DLD1 (cell line): ENCODE measurements around the gene AGPAT3.

Experiments
- in situ Hi-C: cut with HindIII; loops from 2 replicates; pipeline ENCODE4 v1.10.0; 2017; ENCODE audit warnings: low sequenced_read_pairs

Gene AGPAT3

DNA sequence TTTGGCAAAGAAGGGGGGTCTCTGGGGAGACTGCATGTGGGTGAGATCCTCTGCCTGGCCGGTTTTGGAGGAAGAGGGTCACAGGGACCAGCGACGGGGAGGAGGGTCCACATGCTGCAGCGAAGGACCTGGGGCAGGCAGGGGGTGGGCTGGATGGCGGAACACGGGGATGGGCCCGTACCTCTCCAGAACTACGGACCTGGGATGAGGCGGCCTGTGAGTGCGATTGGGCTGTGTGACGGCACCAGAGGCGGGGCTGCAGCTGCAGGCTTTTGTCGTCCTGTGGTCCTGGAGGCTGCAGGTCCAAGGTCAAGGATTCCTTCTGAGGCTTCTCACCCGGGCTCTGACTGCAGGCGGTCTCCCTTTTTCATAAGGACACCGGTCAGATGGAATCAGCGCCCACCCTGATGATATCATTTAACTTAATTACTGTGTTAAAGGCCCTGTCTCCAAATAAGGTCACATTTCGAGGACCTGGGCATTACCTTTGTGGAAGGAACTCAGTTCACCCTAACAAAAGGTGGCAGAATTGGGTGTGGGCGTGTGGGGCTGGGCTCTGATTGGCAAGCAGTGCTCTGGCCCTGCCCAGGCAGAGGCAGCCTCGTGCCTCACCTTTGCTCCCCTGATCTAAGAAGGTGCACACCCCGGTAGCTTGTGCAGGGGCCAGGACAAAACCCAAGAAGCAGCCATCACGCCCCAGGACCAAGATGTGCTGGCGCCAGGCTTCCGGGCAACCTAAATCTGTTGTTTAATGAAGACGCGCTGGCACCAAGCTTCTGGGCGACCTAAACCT lies 87.1 kb downstream of the AGPAT3 start:
- in situ Hi-C loops: no loop called here

DNA sequence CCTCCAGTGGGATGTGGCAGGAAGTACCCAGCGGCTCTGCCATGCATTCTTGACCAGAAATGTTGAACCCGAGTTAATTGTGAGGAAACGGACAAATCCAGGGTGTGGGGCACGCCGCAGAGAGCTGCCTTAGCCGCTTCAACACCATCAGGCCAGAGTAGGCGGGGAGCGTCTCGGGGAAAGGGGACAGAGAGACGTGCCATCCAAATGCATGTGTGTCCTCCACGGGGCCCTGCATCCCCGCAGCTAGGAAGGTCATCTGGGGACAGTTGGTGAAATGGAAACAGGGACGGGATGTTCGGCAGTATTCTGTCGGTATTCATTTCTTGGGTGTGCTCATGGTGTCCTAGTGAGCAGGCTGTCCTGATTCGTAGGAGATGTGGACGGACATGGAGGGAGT lies 88.0 kb downstream of the AGPAT3 start:
- in situ Hi-C loops: no loop called here

DNA sequence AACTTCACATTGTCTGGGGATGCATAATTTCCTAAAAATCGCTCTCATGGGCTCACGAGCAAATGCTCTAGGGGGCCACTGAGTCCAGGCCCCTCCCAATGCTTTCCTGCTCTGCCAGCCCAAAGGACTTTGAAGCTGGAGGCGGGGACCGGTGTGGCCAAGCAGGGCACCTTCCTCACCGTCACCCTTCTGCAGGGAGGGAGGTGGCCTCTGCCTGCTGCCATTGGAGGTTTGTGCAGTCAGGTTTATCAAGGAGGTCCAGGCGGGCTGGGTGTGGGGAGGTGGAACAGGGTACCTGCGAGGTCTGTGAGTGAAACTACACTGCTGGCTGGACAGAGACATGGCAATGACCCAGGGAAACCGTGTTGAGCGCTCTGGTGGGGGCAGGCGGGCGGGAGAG lies 89.0 kb downstream of the AGPAT3 start:
- in situ Hi-C loops: no loop called here

DNA sequence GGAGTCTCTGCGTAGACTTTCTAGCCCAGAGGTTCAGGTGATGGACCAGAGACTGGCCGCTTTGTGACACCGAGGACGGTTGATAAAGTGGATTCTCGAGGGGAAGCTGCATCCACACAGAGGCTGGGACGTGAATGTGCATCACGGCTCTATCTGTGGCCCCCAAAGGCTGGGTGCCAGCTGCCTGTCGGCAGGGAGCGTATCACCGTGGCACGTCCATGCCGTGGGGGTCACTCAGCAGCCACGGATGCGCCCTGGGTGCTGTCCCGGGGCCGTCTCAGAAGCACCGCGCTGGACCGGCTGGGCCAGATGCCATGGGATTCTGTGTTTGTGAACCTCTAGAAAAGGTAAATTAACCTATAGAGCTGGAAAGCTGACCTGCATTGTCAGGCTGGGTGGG lies 89.9 kb downstream of the AGPAT3 start:
- in situ Hi-C loops: no loop called here

DNA sequence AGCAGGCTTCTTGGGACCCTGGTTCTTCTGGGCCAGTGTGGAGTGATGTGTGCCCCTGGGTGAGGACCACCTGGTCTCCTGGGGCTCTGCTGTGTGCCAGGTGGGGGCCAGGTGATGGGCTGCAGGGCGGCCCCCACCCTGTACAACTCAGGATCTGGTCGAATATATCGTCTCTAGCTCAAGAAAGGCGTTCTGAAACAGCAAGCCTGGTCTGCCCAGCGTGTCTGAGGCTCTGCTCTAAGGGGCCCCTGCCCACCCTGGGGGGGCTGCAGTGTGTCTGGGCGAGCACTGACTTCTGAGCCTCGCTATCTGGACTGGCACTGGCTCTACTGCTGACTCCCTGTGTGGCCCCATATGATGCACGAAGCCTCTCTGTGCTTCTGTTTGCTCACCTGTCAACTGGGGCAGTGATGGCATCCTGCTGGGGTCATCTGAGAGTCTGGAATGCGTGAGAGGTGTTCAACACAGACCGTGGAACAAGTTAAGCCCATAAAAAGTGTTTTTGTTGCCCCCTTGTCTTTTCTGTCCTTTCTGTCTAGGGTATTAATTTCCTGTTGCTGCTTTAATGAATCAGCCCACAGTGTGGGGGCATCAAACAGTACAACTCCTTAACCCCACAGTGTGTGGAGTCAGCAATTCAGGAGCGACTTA lies 91.1 kb downstream of the AGPAT3 start:
- in situ Hi-C loops: no loop called here

DNA sequence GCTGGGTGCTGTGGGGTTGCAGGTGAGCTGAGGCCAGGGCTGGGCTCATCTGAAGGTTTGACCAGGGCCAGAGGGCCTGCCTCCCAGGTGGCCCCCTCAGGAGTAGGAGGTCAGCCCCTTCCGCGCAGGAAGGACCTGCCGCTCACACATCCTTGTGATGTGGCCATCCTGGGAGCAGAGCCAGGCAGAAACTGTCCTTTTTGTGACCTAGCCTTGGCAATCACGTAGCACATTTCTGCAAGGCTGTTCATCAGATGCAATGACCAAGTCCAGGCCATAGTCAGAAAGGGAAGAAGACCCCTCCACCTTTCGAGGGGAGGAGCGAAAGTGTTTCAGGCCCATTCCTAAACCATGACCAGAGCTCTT lies 91.6 kb downstream of the AGPAT3 start:
- in situ Hi-C loops: no loop called here

DNA sequence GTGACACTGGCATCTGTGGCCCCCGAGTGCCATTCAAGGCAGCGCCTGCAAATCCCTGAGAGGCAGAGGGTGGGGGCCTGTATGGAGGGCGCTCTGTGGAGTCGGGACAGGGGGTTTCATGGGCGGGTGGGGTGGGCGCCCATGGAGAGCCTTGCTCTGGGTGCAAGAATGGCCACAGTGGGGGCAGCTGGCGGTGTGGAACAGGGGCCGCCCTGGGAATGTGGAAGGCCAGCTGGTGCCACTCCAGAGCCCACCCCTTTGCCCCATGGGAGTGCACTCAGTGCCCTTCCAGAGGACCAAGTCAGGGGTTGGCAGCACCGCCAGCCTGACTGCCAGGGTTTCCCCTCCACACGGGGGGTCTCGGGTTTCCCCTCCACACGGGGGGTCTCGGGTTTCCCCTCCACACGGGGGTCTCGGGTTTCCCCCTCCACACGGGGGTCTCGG lies 92.1 kb downstream of the AGPAT3 start:
- in situ Hi-C loops: no loop called here

DNA sequence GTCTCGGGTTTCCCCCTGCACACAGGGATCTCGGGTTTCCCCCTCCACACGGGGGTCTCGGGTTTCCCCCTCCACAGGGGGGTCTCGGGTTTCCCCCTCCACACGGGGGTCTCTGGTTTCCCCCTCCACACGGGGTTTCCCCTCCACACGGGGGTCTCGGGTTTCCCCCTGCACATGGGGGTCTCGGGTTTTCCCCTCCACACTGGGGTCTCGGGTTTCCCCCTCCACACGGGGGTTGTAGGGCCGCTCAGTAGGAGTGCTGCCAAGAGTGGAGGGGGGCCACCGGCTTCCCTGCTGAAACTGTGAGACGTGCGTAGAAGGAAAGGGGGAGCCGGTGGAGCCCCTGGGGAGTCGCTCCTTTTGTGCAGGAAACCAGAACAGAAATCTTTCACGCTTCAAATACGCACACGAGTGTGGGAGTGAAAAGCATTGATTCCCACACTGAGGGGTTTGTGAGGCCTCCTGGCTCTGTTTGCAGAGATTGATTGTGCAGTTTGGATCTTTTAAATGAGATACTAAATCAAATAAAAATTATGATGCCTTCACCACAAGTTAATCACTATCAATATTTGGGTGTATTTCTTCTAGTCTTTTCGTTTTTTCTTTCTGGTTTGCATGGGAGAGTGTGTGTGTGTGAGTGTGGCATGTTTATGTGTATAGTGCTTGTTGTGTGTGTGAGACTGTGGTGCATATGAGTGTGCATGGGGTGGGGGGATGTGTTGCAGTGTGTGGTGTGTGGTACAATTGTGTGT lies 92.8 kb downstream of the AGPAT3 start:
- in situ Hi-C loops: no loop called here

DNA sequence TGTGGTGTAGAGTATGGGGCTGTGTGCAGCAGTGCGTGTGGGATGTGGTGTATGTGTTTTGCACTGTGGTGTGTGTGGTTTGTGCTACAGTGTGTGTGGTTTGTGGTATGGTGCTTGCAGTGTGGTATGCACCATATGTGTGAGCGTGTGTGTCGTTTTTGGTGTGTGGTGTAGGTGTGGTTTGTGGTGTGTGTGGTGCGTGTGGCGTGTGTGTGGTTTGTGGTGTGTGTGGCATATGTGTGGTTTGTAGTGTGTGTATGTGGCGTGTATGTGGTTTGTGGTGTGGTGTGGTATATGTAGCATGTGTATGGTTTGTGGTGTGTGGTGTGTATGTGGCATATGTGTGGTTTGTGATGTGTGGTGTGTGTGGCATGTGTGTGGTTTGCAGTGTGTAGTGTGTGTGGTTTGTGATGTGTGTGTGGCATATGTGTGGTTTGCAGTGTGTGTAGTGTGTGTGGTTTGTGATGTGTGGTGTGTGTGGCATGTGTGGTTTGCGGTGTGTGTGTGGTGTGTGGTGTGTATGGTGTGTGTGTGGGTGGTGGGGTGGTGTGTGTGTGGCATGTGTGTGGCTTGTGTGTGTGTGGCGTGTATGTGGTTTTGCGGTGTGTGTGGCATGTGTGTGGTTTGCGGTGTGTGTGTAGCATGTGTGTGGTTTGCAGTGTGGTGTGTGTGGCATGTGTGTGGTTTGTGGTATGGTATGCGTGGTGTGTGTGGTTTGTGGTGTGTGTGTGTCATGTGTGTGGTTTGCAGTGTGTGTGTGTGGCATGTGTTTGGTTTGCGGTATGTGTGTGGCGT lies 93.5 kb downstream of the AGPAT3 start:
- in situ Hi-C loops: no loop called here

DNA sequence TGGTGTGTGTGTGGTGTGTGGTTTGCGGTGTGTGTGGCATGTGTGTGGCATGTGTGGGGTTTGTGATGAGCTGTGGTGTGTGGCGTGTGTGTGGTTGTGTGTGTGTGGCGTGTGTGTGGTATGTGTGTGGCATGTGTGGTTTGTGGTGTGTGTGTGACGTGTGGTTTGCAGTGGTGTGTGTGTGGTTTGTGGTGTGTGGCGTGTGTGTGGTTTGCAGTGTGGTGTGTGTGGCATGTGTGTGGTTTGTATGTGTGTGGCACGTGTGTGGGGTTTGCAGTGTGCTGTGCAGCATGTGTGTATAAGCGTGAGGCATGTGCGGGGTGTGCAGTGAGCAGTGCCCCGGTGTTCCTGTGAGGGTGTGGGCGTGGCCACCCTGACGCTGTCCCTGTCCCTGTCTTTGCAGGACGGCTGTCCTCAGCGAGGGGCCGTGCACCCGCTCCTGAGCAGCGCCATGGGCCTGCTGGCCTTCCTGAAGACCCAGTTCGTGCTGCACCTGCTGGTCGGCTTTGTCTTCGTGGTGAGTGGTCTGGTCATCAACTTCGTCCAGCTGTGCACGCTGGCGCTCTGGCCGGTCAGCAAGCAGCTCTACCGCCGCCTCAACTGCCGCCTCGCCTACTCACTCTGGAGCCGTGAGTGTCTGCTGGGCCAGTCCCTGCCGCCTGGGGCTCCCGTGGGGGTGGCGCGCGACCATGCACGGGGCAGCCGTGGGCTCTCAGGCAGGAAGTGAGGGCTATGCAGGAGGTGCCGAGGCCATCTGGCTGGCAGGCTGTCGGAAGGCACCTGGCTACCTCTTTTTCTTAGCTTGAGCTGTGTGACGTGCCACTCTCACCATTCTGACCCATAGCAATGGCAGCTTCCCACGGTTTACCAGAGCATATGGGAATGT lies 94.5 kb downstream of the AGPAT3 start:
- in situ Hi-C loops: no loop called here

DNA sequence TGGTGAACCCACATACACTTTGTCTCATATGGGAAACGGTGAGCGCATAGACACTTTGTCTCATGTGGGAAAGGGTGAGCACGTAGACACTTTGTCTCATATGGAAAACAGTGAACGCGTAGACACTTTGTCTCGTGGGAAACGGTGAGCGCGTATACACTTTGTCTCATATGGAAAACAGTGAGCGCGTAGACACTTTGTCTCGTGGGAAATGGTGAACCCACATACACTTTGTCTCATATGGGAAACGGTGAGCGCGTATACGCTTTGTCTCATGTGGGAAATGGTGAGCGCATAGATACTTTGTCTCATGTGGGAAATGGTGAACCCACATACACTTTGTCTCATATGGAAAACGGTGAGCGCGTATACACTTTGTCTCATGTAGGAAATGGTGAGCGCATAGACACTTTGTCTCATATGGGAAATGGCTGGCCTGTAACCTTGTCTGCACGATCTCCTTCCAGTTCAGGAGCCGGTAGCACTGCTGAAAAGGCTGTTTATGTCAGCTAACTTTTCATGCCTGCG lies 96.4 kb downstream of the AGPAT3 start:
- in situ Hi-C loops: no loop called here

DNA sequence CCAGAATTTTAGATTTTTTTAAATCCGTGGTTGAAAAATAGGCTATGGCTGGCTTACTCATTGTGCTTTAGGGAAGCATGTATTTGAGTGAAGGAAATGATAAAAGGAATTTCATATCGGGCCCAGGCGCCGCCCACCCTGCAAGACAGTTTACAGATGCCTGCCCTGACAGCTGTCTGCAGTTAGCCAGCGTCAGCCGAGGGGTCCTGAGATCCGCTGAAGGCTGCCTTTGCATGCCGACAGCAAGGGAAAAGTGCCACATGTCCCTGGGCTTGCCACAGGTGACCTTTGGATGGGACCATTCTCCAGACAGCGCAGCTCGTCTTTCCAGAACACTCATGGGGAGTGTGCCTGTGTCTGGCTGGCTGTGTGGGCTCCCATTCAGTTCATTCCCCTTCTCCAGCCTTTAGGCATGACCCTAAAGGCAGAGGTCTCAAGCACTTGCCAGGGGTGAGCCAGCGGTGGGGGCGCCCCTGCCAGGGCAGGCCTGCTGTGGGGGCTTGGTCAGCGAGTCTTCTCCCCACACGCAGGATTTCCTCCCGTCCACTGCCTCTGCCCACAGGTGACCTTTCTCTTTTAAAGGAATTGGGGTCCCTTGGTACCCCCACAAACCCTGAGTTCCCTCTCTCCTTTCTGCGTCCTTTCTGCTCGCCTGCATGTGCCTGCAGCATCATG lies 101.0 kb downstream of the AGPAT3 start:
- in situ Hi-C loops: no loop called here

DNA sequence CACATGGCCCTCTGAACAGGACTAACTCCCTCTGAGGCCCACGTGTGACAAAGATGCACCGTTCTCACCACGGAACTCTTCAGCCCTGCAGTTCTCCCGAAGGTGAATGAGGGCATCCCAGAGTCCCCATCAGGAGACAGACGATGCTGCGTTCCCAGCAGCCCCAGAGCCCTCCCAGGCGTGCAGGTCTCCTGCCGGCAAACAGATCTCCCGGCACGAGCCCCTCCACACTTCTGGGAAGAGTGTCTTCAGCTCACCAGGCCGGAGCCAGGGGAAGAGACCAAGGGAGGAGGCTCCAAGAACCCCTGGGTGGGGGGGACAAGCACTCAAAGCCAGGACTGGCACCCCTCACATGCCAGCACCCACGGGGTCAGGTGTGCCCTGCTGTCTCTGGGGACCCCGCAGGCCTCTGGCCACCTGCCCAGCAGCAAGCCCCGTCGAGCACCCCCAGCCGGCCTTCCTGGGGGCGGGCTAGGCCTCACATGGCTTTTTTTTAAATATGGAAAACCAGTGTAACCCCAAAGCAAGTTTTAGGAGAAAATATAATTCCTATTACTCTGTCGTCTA lies 102.0 kb downstream of the AGPAT3 start:
- in situ Hi-C loops: no loop called here

DNA sequence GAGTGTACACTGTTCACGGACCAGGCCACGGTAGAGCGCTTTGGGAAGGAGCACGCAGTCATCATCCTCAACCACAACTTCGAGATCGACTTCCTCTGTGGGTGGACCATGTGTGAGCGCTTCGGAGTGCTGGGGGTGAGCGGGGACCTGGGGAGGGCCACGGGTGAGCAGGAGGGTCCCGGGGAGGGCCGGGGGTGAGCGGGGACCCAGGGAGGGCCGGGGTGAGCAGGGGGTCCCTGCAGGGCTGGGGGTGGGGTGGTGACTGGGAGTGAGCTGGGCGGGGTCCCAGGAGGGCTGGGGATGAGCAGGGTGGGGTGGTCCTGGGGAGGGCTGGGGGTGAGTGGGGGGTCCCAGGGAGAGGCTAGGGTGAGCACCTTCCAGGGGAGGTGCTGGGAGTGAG lies 103.0 kb downstream of the AGPAT3 start:
- in situ Hi-C loops: no loop called here

DNA sequence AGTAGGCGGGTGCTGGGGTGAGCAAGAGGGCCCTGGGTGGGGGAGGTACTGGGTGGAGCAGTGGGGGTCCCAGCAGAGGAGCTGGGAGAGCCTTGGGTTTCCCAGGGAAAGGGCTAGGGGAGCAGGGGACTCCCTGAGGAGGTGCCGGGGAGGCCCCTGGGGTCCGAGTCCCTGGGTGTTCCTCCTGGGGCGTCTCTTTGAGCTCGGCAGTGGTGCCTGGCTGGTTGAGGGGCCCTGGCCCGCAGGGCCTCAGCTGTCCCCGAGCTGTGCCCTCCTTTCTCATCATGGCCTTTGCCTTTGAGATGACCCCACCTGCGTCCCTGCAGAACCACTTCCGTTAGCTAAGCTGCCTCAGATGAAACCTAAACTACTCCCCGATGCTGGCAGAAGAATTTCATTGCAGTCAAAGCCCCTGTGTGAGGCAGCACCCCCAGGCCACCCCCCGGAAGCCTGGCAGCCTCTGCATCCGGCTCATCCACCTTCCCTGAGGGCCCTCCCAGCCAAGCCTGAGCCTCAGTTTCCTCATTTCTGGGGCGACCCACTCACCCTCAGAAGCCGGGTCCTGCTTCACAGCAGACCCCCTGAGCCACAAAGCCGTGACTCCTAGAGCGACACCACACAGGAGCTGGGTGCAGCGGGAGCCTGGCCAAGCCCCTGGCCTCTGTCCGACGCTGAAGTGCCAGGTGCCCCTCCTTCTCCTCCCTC lies 103.5 kb downstream of the AGPAT3 start:
- in situ Hi-C loops: no loop called here

DNA sequence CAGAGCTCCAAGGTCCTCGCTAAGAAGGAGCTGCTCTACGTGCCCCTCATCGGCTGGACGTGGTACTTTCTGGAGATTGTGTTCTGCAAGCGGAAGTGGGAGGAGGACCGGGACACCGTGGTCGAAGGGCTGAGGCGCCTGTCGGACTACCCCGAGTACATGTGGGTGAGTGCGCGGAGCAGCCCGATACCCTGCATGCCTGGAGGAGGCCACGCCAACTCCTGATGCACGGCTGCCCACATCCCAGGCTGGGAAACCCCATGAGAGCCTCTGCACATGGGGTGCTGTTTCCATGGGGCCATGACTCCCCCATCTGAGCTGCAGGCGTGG lies 104.1 kb downstream of the AGPAT3 start:
- in situ Hi-C loops: no loop called here

DNA sequence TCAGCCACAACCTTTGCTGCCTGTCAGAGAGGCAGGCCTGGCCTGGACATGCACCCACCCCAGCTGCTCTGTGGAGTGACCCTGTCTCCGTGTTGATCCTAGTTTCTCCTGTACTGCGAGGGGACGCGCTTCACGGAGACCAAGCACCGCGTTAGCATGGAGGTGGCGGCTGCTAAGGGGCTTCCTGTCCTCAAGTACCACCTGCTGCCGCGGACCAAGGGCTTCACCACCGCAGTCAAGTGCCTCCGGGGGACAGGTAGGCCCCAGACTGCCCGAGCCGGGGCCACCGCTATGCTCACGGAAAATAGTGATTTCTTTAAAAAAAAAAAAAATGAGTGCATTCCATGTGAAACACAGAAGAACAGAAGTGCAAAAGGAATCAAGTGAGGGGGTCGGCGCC lies 105.5 kb downstream of the AGPAT3 start:
- in situ Hi-C loops: no loop called here

DNA sequence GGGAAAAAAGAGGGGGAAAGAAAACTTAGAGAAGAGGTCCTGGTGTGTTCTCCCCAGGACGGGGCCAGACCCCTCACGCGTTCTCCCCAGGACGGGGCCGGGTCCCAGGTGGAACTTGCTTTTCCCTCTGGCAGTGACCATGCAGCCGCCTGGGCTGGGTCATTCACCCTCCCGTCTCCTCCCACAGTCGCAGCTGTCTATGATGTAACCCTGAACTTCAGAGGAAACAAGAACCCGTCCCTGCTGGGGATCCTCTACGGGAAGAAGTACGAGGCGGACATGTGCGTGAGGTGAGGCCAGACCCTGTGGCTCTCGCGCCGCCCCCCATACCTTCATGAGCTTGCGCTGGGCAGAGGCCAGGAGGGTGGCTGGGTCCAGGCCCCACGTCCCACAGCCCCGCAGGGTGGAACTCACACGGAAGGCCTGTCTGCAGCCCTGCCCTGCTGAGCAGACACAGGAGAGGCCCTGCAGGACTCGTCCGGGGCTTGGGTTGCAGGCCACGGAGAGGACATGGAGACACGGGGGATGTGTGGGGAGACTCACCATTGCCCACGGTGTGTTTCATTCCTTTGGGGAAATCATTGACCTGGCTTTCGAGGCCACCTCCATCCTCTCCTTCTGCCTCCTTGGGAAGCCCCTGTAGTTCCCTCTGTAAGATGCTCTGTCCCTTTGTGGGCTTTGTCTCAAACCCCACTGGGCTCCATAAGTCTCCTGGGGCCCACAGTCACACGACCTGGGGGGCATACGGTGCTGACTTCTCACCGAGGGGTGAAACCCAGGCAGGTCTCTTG lies 106.4 kb downstream of the AGPAT3 start:
- in situ Hi-C loops: no loop called here
